AG10803 (cell line): ENCODE data around the gene ARL15.
A peak's percentile ranks its signal among the peaks of the same experiment; 100 is the strongest.

Experiments used
- DNase-seq: peaks from one replicate; pipeline ENCODE4 v3.0.0; 2010; ENCODE audit warnings: low read depth
- H3K4me3 ChIP-seq: 2 replicates; pipeline ENCODE4 v1.5.1; 2011; ENCODE audit warnings: mild to moderate bottlenecking, low read length, control low read depth
- TF ChIP-seq, protein P1 (sequence below): conservative IDR thresholded peaks from 2 replicates; pipeline ENCODE4 v1.5.1; 2011; ENCODE audit warnings: mild to moderate bottlenecking, low read length, control low read depth, inconsistent platforms

Gene ARL15

DNA sequence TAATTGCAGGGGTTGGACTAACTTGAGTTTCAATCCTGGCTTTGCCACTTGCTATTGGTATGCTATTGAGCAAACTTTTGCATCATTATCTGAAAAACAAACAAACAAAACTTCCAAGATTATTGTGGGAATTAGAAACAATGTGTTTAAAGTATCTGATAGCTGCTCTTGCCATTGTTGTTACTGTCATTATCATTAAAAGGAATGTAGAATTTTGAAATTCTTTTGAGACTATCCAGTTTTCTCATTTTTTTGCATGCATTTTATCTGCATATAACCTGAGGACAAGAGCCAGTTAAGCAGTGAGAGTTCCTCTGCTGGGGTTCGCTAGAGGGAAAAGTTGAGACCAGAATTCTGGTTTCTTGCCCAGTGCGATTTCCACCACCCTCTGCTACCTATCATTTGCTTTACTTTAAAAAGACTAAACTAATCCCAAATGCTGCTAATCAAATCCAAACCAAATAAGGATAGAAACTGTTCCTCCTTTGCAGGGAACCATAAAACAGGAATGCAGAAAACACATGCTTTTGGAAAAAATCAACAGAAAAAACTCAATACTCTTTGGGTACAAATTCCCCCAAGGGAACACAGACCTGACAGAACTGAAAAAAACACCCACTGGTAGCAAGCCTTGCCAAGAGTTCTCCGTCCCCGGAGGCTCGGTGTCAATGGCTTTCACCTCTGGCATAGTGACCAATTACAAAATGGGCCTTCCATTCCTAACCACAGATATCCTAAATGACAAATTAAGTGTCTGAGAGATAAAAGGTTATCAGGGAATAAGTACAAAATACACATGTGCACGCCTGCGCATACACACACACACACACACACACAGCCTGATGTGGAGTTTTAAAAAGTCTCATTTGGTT, 373.7 kb downstream of the ARL15 start:
- DNase-seq: peak; percentile 79
- H3K4me3 ChIP-seq: no peak overlapping the region
- TF ChIP-seq, protein P1, sequence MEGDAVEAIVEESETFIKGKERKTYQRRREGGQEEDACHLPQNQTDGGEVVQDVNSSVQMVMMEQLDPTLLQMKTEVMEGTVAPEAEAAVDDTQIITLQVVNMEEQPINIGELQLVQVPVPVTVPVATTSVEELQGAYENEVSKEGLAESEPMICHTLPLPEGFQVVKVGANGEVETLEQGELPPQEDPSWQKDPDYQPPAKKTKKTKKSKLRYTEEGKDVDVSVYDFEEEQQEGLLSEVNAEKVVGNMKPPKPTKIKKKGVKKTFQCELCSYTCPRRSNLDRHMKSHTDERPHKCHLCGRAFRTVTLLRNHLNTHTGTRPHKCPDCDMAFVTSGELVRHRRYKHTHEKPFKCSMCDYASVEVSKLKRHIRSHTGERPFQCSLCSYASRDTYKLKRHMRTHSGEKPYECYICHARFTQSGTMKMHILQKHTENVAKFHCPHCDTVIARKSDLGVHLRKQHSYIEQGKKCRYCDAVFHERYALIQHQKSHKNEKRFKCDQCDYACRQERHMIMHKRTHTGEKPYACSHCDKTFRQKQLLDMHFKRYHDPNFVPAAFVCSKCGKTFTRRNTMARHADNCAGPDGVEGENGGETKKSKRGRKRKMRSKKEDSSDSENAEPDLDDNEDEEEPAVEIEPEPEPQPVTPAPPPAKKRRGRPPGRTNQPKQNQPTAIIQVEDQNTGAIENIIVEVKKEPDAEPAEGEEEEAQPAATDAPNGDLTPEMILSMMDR: no peak

DNA sequence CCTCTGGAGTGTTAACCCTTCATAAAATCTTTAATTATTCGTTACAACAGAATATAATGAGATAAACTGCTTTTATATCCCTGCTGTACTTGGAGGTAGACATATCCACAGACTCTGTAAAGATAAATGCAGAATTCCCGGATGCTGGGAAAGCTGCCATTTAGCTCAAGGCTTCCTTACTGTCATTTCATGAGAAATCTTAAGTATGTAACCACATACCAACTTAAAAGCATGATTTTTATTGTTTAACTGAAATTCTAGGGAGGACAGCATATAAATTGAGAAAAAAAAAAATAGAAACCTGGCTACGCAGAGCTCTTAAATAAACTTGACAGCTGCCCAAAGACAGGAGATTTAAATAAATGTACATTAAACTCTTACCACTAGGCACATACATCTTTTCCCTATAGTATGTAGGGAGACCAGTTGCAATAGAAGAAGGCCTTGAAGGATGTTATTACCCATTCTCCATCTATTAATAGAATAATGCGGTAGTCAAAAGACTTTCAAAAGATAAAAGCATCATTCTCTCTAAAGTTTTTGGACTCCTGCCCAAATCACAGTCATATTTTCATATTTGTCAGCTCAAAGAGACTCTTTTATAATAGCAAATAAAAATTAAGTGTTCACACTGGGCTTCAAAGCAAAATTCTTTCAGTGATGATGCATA, 376.1 kb downstream of the ARL15 start:
- peak; percentile 61 for DNase-seq
- TF ChIP-seq, protein P1: no peak
- H3K4me3 ChIP-seq: no peak overlapping the region

DNA sequence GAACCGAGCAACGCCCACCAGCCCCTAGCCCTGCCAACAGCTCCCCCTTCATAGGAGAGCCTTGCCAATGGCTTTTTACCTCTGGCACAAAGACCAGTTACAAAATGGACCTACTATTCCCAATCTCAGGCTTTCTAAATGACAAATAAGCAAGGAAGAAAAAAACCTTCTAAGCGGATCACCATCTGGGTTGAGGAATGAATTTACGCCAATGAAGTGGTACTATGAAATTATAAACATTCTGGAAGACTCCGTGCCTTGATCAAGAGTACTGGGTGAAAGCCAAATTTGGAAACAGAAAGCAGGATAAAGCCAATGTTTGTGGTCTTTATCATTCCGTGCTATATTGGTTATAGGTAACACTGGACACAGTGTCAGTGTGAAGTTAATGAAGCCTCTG, 378.0 kb downstream of the ARL15 start:
- H3K4me3 ChIP-seq: no peak overlapping the region
- DNase-seq: no peak
- TF ChIP-seq, protein P1: no peak

DNA sequence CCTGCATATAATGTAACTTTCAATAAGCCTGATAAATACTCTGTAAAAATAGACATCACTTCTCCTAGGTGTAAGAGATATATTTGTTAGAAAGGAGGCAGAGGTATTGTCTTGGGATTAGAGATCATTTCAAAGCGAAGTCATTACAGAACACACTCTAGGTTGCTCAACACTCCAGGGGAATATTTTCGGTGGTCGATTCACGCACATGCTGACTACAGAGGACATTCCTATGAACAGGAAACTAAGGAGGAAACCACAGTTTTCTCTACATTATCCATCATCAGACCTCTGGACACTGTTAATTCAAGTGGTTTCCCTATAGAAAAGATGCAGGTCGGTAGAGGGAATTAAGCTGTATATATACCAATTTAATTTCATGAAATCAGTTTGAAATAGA, 379.9 kb downstream of the ARL15 start:
- DNase-seq: peak; percentile 29
- no peak overlapping the region for H3K4me3 ChIP-seq
- TF ChIP-seq, protein P1: no peak

DNA sequence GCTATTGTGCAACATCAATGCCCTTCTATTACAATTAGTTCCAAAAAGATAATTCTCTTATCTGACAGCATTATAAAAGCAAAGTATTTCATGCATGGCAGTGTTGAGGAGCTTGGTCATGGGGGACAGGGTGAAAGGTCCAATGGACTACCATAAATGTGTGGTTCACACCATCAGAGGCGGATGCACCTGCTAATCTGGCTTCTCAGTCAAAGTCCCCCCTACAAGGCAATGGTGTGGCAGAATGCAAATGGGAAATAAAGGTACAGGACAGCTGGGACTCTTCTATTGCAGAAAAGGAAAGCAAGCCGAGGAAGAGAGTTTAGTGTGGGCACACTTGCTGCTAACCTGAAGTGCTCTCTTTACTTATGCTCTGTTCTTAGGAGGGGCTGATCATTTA, 380.8 kb downstream of the ARL15 start:
- TF ChIP-seq, protein P1: no peak
- H3K4me3 ChIP-seq: no peak overlapping the region
- DNase-seq: no peak

DNA sequence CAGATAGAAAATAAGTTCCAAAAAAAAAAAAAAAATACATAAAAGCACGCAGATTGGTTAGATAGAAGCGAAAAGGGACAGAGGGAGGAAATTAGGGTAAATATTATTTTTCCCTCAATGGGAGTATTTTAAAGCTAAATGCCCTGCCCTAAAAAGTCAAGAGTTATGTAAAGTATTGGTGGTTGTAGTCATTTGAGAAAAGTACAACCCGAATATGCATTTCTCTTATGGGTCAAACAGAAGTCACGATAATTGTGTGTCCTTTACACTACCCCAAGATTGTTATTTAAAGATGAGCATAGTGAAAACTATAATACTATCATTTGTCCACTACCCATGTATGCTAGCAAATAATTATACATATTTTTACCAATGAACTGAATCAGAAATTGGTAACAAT, 381.2 kb downstream of the ARL15 start:
- TF ChIP-seq, protein P1: no peak
- no peak overlapping the region for H3K4me3 ChIP-seq
- DNase-seq: no peak

DNA sequence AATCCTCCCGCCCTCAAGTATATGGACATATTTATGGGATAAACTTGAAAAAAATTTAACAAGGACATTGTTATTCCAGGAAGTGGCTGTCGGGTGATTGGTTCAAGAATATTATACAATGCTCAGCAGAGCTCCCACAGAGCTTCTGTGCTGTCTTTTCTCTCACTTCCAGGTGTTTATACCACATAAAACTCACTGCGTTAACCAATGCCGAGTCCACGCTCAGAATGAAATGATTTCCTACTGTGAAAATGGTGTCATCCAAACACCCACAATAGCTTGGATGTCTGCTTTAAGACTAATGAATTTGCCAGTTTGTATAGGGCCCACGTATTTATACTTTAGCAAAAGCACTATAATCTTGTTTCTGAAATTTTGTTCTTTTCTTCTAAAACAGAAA, 381.7 kb downstream of the ARL15 start:
- H3K4me3 ChIP-seq: no peak overlapping the region
- TF ChIP-seq, protein P1: no peak
- no peak for DNase-seq
